ENCODE measurements around the gene KLHL25.

The KLHL25 gene

GRCh38 chr15:85743392-85744055 lies 51.2 kb downstream of the KLHL25 start:
- no peak for DNase-seq

GRCh38 chr15:85742186-85742821 lies 52.4 kb downstream of the KLHL25 start:
- DNase-seq = no peak

GRCh38 chr15:85741662-85742061 lies 53.1 kb downstream of the KLHL25 start:
- DNase-seq = no peak

- no peak for DNase-seq
These were observed 53.7 kb downstream of the KLHL25 start for GRCh38 chr15:85741021-85741421.

- DNase-seq = no peak
These were observed 57.7 kb downstream of the KLHL25 start for GRCh38 chr15:85737061-85737460.

GRCh38 chr15:85733416-85733815 lies 61.3 kb downstream of the KLHL25 start:
- no peak for DNase-seq

- peak; percentile 32 to 73 for DNase-seq
These were observed 64.5 kb downstream of the KLHL25 start for GRCh38 chr15:85730001-85730820.

GRCh38 chr15:85727068-85727467 lies 67.7 kb downstream of the KLHL25 start:
- DNase-seq = no peak

GRCh38 chr15:85726454-85726853 lies 68.3 kb downstream of the KLHL25 start:
- no peak for DNase-seq

- DNase-seq = no peak
These were observed 69.2 kb downstream of the KLHL25 start for GRCh38 chr15:85725564-85725963.

GRCh38 chr15:85725019-85725418 lies 69.7 kb downstream of the KLHL25 start:
- no peak for DNase-seq

GRCh38 chr15:85723960-85724945 lies 70.5 kb downstream of the KLHL25 start:
- no peak for DNase-seq

- DNase-seq = no peak
These were observed 72.2 kb downstream of the KLHL25 start for GRCh38 chr15:85722374-85723152.

- no peak for DNase-seq
These were observed 75.7 kb downstream of the KLHL25 start for GRCh38 chr15:85718981-85719380.

GRCh38 chr15:85718271-85718971 lies 76.3 kb downstream of the KLHL25 start:
- DNase-seq = no peak

- no peak for DNase-seq
These were observed 77.5 kb downstream of the KLHL25 start for GRCh38 chr15:85717212-85717611.

- DNase-seq = no peak
These were observed 78.5 kb downstream of the KLHL25 start for GRCh38 chr15:85716261-85716660.

GRCh38 chr15:85711580-85712192 lies 83.0 kb downstream of the KLHL25 start:
- no peak for DNase-seq

- DNase-seq = no peak
These were observed 84.3 kb downstream of the KLHL25 start for GRCh38 chr15:85710340-85710842.
